SK-N-SH treated with all-trans-retinoic acid at 6 μM for 48 hours (cell line): Measurements from ENCODE around the gene ATP5F1D.
A peak's percentile ranks its signal among the peaks of the same experiment; 100 is the strongest.

Experiments used
- ATAC-seq: fragments of 200-7000 bp; cut with Tn5 transposase; 3 replicates; pipeline ENCODE4 v1.9.1; 2020; ENCODE audit warnings: mild to moderate bottlenecking, moderate library complexity
- ARNTL ChIP-seq: fragments of 450-650 bp; formaldehyde crosslinking; IDR thresholded peaks from 2 replicates; pipeline ENCODE4 v1.5.0; 2020; ENCODE audit warnings: low read depth, mild to moderate bottlenecking, moderate library complexity, borderline replicate concordance
- BACH2 ChIP-seq: fragments of 250-450 bp; sonication (Bioruptor Pico); IDR thresholded peaks from 2 replicates; pipeline ENCODE4 v1.9.0; 2021; ENCODE audit warnings: mild to moderate bottlenecking, borderline replicate concordance
- CSDC2 ChIP-seq: fragments of 250-450 bp; sonication (Bioruptor Pico); IDR thresholded peaks from 2 replicates; pipeline ENCODE4 v1.5.0; 2020; ENCODE audit warnings: mild to moderate bottlenecking, moderate library complexity
- ESRRG ChIP-seq: fragments of 250-450 bp; sonication (Bioruptor Pico); IDR thresholded peaks from 2 replicates; pipeline ENCODE4 v1.6.1; 2021; ENCODE audit warnings: mild to moderate bottlenecking
- GLIS3 ChIP-seq: fragments of 250-450 bp; sonication (Bioruptor Pico); IDR thresholded peaks from 2 replicates; pipeline ENCODE4 v1.5.0; 2020; ENCODE audit warnings: mild to moderate bottlenecking, moderate library complexity
- ISL1 ChIP-seq: fragments of 250-450 bp; sonication (Bioruptor Pico); IDR thresholded peaks from 2 replicates; pipeline ENCODE4 v2.1.2; 2022; ENCODE audit warnings: mild to moderate bottlenecking, moderate library complexity
- OSR1 ChIP-seq: fragments of 250-450 bp; sonication (Bioruptor Pico); IDR thresholded peaks from 2 replicates; pipeline ENCODE4 v1.8.0; 2022; ENCODE audit warnings: moderate library complexity, mild to moderate bottlenecking, inconsistent platforms
- PPARA ChIP-seq: fragments of 250-450 bp; sonication (Bioruptor Pico); IDR thresholded peaks from 2 replicates; pipeline ENCODE4 v1.5.0; 2020; ENCODE audit warnings: mild to moderate bottlenecking, borderline replicate concordance
- RARB ChIP-seq: fragments of 250-450 bp; sonication (Bioruptor Pico); IDR thresholded peaks from 2 replicates; pipeline ENCODE4 v1.8.0; 2021; ENCODE audit warnings: mild to moderate bottlenecking, moderate library complexity
- SNAI2 ChIP-seq: fragments of 250-450 bp; sonication (Bioruptor Pico); IDR thresholded peaks from 2 replicates; pipeline ENCODE4 v1.5.0; 2020; ENCODE audit warnings: mild to moderate bottlenecking, moderate library complexity
- TCF4 ChIP-seq: fragments of 250-450 bp; sonication (Bioruptor Pico); IDR thresholded peaks from 2 replicates; pipeline ENCODE4 v1.8.0; 2021; ENCODE audit warnings: mild to moderate bottlenecking, moderate library complexity, borderline replicate concordance
- TOX ChIP-seq: fragments of 250-450 bp; sonication (Bioruptor Pico); IDR thresholded peaks from 2 replicates; pipeline ENCODE4 v1.8.0; 2021; ENCODE audit warnings: mild to moderate bottlenecking, moderate library complexity, borderline replicate concordance
- ZC3H10 ChIP-seq: fragments of 250-450 bp; sonication (Bioruptor Pico); IDR thresholded peaks from 2 replicates; pipeline ENCODE4 v1.5.1; 2021; ENCODE audit warnings: mild to moderate bottlenecking, moderate library complexity
- ZFP3 ChIP-seq: fragments of 250-450 bp; sonication (Bioruptor Pico); IDR thresholded peaks from 2 replicates; pipeline ENCODE4 v1.5.0; 2020; ENCODE audit warnings: mild to moderate bottlenecking, moderate library complexity
- ZFP30 ChIP-seq: fragments of 450-650 bp; formaldehyde crosslinking; IDR thresholded peaks from 2 replicates; pipeline ENCODE4 v1.5.0; 2022; ENCODE audit warnings: mild to moderate bottlenecking, moderate library complexity
- ZNF70 ChIP-seq: fragments of 450-650 bp; formaldehyde crosslinking; IDR thresholded peaks from 2 replicates; pipeline ENCODE4 v1.5.0; 2020; ENCODE audit warnings: mild to moderate bottlenecking, moderate library complexity
- ZNF8 ChIP-seq: fragments of 450-650 bp; formaldehyde crosslinking; IDR thresholded peaks from 2 replicates; pipeline ENCODE4 v1.5.0; 2020; ENCODE audit warnings: mild to moderate bottlenecking, moderate library complexity
- TF ChIP-seq, protein P1 (sequence below): fragments of 250-450 bp; sonication (Bioruptor Pico); IDR thresholded peaks from 2 replicates; pipeline ENCODE4 v1.5.0; 2020; ENCODE audit warnings: mild to moderate bottlenecking, moderate library complexity
- TF ChIP-seq, protein P2 (sequence below): fragments of 250-450 bp; sonication (Bioruptor Pico); IDR thresholded peaks from 2 replicates; pipeline ENCODE4 v1.8.0; 2020; ENCODE audit warnings: mild to moderate bottlenecking, moderate library complexity, borderline replicate concordance
- TF ChIP-seq, protein P3 (sequence below): fragments of 250-450 bp; sonication (Bioruptor Pico); IDR thresholded peaks from 2 replicates; pipeline ENCODE4 v1.8.0; 2021; ENCODE audit warnings: low read depth, mild to moderate bottlenecking, moderate library complexity, borderline replicate concordance
- TF ChIP-seq, protein P4 (sequence below): fragments of 250-450 bp; sonication (Bioruptor Pico); IDR thresholded peaks from 2 replicates; pipeline ENCODE4 v1.5.1; 2020; ENCODE audit warnings: low read depth, mild to moderate bottlenecking, moderate library complexity
- TF ChIP-seq, protein P5 (sequence below): fragments of 250-450 bp; sonication (Bioruptor Pico); IDR thresholded peaks from 2 replicates; pipeline ENCODE4 v1.5.1; 2021; ENCODE audit warnings: mild to moderate bottlenecking, moderate library complexity

Gene ATP5F1D

DNA sequence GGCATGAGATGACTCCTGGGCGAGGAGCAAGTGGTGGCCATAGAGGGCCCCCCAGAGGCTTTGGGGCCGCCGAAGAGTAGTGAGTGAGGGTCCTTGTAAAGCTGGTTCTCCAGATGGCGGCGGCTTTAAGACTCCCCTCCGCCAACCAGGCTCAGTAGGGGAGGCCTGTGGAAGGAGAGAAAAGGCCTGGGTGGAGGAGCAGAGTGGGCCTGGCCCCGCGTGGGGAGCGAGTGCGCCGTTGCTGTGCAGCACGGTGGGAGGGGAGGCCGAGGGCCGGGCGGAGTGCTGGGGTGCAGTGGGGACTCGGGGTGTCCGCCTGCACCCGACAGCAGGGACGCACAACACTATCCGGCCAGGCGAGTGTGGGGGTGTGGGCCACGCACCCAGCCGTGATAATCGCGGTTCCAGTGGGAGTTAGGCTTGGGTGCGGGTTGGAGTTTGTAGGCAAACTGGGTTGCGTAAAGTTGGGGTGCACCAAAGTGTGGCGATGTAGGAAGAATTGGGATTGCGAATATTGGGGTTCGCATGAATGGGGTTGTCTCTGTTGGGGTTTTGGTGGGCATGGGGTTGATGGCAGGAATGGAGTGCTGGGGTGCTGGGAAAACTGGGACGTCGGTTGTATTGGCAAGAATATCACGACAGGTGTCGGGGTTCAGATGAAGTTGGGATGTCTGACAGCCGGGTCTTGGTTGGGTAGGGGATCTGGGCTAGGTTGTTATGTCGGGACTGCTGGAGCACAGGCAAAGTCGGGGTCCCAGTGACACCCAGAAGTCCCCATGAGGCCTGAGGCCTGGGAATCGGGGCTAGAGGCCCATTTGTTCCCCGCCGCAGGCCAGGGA is 26.9 kb downstream of the ATP5F1D start (continued):
- TF ChIP-seq, protein P1, sequence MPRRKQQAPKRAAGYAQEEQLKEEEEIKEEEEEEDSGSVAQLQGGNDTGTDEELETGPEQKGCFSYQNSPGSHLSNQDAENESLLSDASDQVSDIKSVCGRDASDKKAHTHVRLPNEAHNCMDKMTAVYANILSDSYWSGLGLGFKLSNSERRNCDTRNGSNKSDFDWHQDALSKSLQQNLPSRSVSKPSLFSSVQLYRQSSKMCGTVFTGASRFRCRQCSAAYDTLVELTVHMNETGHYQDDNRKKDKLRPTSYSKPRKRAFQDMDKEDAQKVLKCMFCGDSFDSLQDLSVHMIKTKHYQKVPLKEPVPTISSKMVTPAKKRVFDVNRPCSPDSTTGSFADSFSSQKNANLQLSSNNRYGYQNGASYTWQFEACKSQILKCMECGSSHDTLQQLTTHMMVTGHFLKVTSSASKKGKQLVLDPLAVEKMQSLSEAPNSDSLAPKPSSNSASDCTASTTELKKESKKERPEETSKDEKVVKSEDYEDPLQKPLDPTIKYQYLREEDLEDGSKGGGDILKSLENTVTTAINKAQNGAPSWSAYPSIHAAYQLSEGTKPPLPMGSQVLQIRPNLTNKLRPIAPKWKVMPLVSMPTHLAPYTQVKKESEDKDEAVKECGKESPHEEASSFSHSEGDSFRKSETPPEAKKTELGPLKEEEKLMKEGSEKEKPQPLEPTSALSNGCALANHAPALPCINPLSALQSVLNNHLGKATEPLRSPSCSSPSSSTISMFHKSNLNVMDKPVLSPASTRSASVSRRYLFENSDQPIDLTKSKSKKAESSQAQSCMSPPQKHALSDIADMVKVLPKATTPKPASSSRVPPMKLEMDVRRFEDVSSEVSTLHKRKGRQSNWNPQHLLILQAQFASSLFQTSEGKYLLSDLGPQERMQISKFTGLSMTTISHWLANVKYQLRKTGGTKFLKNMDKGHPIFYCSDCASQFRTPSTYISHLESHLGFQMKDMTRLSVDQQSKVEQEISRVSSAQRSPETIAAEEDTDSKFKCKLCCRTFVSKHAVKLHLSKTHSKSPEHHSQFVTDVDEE (CRISPR knock-in tag): no peak
- no peak for TF ChIP-seq TOX (CRISPR knock-in tag)
- TF ChIP-seq, protein P2, sequence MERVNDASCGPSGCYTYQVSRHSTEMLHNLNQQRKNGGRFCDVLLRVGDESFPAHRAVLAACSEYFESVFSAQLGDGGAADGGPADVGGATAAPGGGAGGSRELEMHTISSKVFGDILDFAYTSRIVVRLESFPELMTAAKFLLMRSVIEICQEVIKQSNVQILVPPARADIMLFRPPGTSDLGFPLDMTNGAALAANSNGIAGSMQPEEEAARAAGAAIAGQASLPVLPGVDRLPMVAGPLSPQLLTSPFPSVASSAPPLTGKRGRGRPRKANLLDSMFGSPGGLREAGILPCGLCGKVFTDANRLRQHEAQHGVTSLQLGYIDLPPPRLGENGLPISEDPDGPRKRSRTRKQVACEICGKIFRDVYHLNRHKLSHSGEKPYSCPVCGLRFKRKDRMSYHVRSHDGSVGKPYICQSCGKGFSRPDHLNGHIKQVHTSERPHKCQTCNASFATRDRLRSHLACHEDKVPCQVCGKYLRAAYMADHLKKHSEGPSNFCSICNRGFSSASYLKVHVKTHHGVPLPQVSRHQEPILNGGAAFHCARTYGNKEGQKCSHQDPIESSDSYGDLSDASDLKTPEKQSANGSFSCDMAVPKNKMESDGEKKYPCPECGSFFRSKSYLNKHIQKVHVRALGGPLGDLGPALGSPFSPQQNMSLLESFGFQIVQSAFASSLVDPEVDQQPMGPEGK: no peak

DNA sequence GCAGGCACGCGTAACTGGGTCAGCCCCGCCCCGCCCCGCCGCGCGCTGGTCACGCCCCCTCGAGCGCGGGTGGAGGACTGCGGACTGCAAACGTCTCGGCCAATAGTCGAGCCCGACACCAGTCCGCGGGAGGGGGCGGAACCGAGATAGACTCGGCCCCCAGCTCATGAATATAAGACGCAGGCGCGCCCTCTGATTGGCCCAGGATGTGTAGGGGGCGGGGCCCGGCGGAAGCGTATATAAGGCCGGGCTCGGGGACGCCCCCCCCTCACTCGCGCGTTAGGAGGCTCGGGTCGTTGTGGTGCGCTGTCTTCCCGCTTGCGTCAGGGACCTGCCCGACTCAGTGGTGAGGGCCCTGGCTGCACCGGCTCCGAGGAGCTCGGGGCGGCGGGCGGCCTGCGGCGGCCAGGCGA is 27.5 kb downstream of the ATP5F1D start, which contains the start of gene CIRBP:
CIRBP (plus strand) TSS at position 268 of the 413 bp plus-strand sequence. CDS start 1,602 bp downstream, outside the sequence.
- TF ChIP-seq GLIS3 (no peak), RARB (CRISPR knock-in tag) (no peak), PPARA (CRISPR knock-in tag) (no peak), ZNF70 (CRISPR knock-in tag) (no peak), ZFP3 (CRISPR knock-in tag) (no peak), OSR1 (no peak), ISL1 (no peak)
- TF ChIP-seq, protein P3, sequence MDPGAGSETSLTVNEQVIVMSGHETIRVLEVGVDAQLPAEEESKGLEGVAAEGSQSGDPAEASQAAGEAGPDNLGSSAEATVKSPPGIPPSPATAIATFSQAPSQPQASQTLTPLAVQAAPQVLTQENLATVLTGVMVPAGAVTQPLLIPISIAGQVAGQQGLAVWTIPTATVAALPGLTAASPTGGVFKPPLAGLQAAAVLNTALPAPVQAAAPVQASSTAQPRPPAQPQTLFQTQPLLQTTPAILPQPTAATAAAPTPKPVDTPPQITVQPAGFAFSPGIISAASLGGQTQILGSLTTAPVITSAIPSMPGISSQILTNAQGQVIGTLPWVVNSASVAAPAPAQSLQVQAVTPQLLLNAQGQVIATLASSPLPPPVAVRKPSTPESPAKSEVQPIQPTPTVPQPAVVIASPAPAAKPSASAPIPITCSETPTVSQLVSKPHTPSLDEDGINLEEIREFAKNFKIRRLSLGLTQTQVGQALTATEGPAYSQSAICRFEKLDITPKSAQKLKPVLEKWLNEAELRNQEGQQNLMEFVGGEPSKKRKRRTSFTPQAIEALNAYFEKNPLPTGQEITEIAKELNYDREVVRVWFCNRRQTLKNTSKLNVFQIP (CRISPR knock-in tag): no peak
- ATAC-seq: peak; percentile 66

DNA sequence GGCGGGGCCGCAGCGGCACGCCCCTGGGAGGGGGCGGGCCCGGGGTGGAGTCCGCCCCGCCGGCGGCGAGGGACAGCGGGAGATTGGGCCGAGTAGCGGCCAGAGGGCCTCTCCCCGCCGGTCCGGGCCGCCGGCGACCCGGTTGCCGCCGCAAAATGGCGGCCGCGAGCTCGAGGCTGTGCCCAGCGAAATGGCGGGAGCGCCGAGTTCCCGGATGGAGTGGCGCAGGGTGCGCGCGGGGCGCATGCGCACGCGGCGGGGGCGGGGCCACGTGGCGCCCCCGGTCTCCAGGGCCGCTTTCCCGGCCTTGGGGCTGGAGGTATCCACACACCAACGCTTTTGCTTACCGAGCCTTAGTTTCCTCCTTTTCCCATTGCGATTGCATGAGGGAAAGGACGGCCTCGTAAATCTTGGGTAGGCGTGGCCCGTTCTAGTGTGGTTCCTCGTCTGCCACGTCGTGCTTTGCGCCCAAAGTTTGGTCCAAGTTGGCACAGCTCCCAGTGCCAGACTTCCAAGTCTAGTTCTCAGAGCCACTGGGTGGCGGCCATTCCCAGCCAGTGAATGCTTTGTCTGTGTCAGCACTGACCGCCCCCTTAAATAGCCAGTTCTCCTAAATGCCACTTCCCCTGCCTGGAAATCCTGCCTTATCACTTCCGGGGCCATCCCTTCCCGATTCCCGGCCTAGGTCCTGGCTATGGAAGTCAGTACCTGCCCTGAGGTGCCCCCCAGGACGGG is 28.1 kb downstream of the ATP5F1D start:
- TF ChIP-seq, protein P2: peak; percentile 65; the same call in 1 of the 2 replicates
- TF ChIP-seq OSR1 (no peak), ZFP30 (CRISPR knock-in tag) (peak; percentile 67; the same call in 1 of the 2 replicates), RARB (CRISPR knock-in tag) (no peak; the same call in 1 of the 2 replicates), TCF4 (CRISPR knock-in tag) (no peak), ESRRG (CRISPR knock-in tag) (peak; percentile 94; the same call in 1 of the 2 replicates), CSDC2 (CRISPR knock-in tag) (0 out of 2 replicates have a peak, but pooled peaks have one; percentile 49), ZFP3 (CRISPR knock-in tag) (no peak), GLIS3 (peak; percentile 4; the same call in 1 of the 2 replicates), ZNF8 (CRISPR knock-in tag) (no peak), ARNTL (no peak), SNAI2 (peak; percentile 46; the same call in 1 of the 2 replicates), PPARA (CRISPR knock-in tag) (no peak), BACH2 (CRISPR knock-in tag) (no peak), ZC3H10 (CRISPR knock-in tag) (no peak)
- TF ChIP-seq, protein P4, sequence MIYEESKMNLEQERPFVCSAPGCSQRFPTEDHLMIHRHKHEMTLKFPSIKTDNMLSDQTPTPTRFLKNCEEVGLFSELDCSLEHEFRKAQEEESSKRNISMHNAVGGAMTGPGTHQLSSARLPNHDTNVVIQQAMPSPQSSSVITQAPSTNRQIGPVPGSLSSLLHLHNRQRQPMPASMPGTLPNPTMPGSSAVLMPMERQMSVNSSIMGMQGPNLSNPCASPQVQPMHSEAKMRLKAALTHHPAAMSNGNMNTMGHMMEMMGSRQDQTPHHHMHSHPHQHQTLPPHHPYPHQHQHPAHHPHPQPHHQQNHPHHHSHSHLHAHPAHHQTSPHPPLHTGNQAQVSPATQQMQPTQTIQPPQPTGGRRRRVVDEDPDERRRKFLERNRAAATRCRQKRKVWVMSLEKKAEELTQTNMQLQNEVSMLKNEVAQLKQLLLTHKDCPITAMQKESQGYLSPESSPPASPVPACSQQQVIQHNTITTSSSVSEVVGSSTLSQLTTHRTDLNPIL: peak; percentile 12; the same call in 1 of the 2 replicates
- TF ChIP-seq, protein P5, sequence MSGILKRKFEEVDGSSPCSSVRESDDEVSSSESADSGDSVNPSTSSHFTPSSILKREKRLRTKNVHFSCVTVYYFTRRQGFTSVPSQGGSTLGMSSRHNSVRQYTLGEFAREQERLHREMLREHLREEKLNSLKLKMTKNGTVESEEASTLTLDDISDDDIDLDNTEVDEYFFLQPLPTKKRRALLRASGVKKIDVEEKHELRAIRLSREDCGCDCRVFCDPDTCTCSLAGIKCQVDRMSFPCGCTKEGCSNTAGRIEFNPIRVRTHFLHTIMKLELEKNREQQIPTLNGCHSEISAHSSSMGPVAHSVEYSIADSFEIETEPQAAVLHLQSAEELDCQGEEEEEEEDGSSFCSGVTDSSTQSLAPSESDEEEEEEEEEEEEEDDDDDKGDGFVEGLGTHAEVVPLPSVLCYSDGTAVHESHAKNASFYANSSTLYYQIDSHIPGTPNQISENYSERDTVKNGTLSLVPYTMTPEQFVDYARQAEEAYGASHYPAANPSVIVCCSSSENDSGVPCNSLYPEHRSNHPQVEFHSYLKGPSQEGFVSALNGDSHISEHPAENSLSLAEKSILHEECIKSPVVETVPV (CRISPR knock-in tag): 0 out of 2 replicates have a peak, but pooled peaks have one; percentile 14
- ATAC-seq: peak; percentile 3; the same call in 2 of the 3 replicates
